Coronary artery (tissue), 2 donors: ENCODE data around the gene BATF2.

Source experiments
- DNase-seq: peaks from one replicate; pipeline ENCODE4 v3.0.0-alpha.2; 2017; ENCODE audit warnings: low spot score
- H3K27ac ChIP-seq, 2 donors: fragments of 200-600 bp; sonication (generic); one replicate each; pipeline ENCODE4 v1.5.1; 2016 to 2019
- H3K4me3 ChIP-seq: fragments of 200-600 bp; sonication (generic); 2 replicates; pipeline ENCODE4 v1.5.1; 2016; ENCODE audit warnings: mild to moderate bottlenecking, moderate library complexity
- CTCF ChIP-seq: fragments of 200-600 bp; sonication (generic); IDR thresholded peaks from one replicate; pipeline ENCODE4 v1.5.1; 2019; ENCODE audit warnings: antibody characterized with exemption

BATF2 gene

GRCh38 chr11:65021509-65021908 is 24.7 kb upstream of the BATF2 start:
- TF ChIP-seq CTCF = no peak
- Histone ChIP-seq H3K27ac (no peak overlapping the region), H3K4me3 (no peak overlapping the region)
- no peak for DNase-seq

- DNase-seq = no peak
- TF ChIP-seq CTCF = no peak
- no peak overlapping the region for H3K27ac ChIP-seq
- H3K4me3 ChIP-seq = no peak overlapping the region
Measured at GRCh38 chr11:65021003-65021402, 24.2 kb upstream of the BATF2 start.

- Histone ChIP-seq H3K27ac (no peak overlapping the region), H3K4me3 (no peak overlapping the region)
- no peak for TF ChIP-seq CTCF
- no peak for DNase-seq
Measured at GRCh38 chr11:65019824-65020223, 23.1 kb upstream of the BATF2 start.

GRCh38 chr11:65017937-65018336 is 21.2 kb upstream of the BATF2 start:
- no peak for TF ChIP-seq CTCF
- no peak overlapping the region for H3K4me3 ChIP-seq
- no peak for DNase-seq
- H3K27ac ChIP-seq = no peak overlapping the region

- DNase-seq = no peak
- TF ChIP-seq CTCF = no peak
- H3K4me3 ChIP-seq = no peak overlapping the region
Measured at GRCh38 chr11:65016705-65017104, 19.9 kb upstream of the BATF2 start.

GRCh38 chr11:65014726-65015227 is 18.0 kb upstream of the BATF2 start:
- H3K4me3 ChIP-seq = peak overlapping the region; percentile 84
- DNase-seq = no peak
- no peak for TF ChIP-seq CTCF
- H3K27ac ChIP-seq = peak overlapping the region; percentile 96 to 98

More at GRCh38 chr11:65016705-65017104, 19.9 kb upstream of the BATF2 start:
- H3K27ac ChIP-seq = no peak overlapping the region

GRCh38 chr11:65013888-65014725 is 17.3 kb upstream of the BATF2 start, which contains the start of gene ARL2:
Gene ARL2, plus strand, starts transcription at chr11:65014160. Its CDS starts 48 bp downstream, at chr11:65014208.
- peak; percentile 98 for TF ChIP-seq CTCF
- Histone ChIP-seq H3K27ac (peak within 1 kb of the TSS; percentile 96 to 98), H3K4me3 (peak within 1 kb of the TSS; percentile 84)
- peak; percentile 93 for DNase-seq
